ENCODE measurements around the gene DSC1. TPM values are rescaled to one million over a fixed set of nuclear protein-coding genes. Genes with fewer than 3 reads are reported as not detected.

Gene DSC1
- polyA plus RNA-seq, 1 donor (not counting 4 experiments of a cell fraction or from before 2014, with no cell fraction given), result 11.2 TPM

DNA sequence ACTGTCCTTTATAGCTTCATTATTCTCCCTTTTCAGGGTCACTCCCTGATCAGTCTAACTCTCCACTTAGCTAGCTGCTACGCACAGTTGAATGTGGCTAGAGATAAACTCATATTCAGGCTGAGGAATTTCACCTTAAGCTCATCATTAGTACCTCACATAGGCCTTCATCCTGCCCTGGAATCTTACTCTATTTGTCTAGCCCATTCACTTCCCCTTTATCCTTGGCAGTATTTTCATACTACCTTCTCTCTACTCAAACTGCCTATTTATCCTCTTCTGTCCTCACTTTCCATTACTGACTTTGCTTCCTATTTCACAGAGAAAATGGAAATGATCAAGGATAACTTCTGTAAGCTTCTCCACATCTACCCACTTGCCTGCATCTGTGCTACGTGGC, 49.9 kb downstream of the DSC1 start:
- Histone ChIP-seq H3K4me3 (ENCODE audit: control insufficient read depth in 2 of 3, extremely low read depth in 1 of 3, insufficient read depth in 2 of 3, low read depth in 1 of 3, low read length in 3 of 3) (no peak overlapping the region), H4K20me1 (ENCODE audit: control insufficient read depth, extremely low read depth, insufficient read depth, low read length) (no peaks in the 10 kb centered on the region), H3K36me3 (ENCODE audit: control insufficient read depth in 2 of 2, extremely low read depth in 1 of 2, insufficient read depth in 2 of 2, low read length in 2 of 2) (no peaks in the 10 kb centered on the region), H3K79me2 (ENCODE audit: control insufficient read depth, insufficient read depth, low read length) (no peaks in the 10 kb centered on the region), H3K4me2 (ENCODE audit: control insufficient read depth, extremely low read depth, insufficient read depth, low read depth, low read length) (no peak overlapping the region), H3K4me1 (ENCODE audit: control insufficient read depth, extremely low read depth, insufficient read depth, low read length) (no peaks in the 10 kb centered on the region), H3K27ac (ENCODE audit: control insufficient read depth, insufficient read depth, low read length) (no peak overlapping the region), H3K9ac (ENCODE audit: control insufficient read depth, extremely low read depth, insufficient read depth, low read length) (no peak overlapping the region), H3K27me3 (ENCODE audit: control insufficient read depth, extremely low read depth, insufficient read depth, low read length) (no peaks in the 10 kb centered on the region), H3K9me3 (ENCODE audit: control insufficient read depth, low read depth, low read length) (no peaks in the 10 kb centered on the region), H2AFZ (ENCODE audit: control insufficient read depth, low read length) (no peak overlapping the region), H3K9me1 (ENCODE audit: control insufficient read depth, extremely low read depth, insufficient read depth, low read length) (no peaks in the 10 kb centered on the region)
- FAIRE-seq (no peak), DNase-seq (ENCODE audit: low read depth, low spot score) (no peak)
- TF ChIP-seq CTCF (optimal IDR thresholded peaks at IDR 0.05 in 1 of 3, IDR thresholded peaks at IDR 0.05 in 1 of 3, conservative IDR thresholded peaks at IDR 0.05 in 1 of 3; ENCODE audit: extremely low read depth in 1 of 3, insufficient read depth in 2 of 3, low read length in 3 of 3), result no peak
- no peak for TF ChIP-seq EZH2 (IDR thresholded peaks at IDR 0.05; ENCODE audit: low read length)
- dilution Hi-C loops (cut with MboI; ENCODE audit: extremely low pct_ligation_motif_present, low sequenced_read_pairs), result no loop called here

GRCh38 chr18:31105733-31106132, 56.9 kb downstream of the DSC1 start:
- Histone ChIP-seq H3K27ac (ENCODE audit: control insufficient read depth, insufficient read depth, low read length) (no peak overlapping the region), H3K9me1 (ENCODE audit: control insufficient read depth, extremely low read depth, insufficient read depth, low read length) (no peaks in the 10 kb centered on the region), H3K9ac (ENCODE audit: control insufficient read depth, extremely low read depth, insufficient read depth, low read length) (no peak overlapping the region), H2AFZ (ENCODE audit: control insufficient read depth, low read length) (no peak overlapping the region), H4K20me1 (ENCODE audit: control insufficient read depth, extremely low read depth, insufficient read depth, low read length) (no peaks in the 10 kb centered on the region), H3K4me1 (ENCODE audit: control insufficient read depth, extremely low read depth, insufficient read depth, low read length) (peaks cover 20% of the 10 kb centered on the region), H3K9me3 (ENCODE audit: control insufficient read depth, low read depth, low read length) (no peaks in the 10 kb centered on the region), H3K4me3 (ENCODE audit: control insufficient read depth in 2 of 3, extremely low read depth in 1 of 3, insufficient read depth in 2 of 3, low read depth in 1 of 3, low read length in 3 of 3) (no peak overlapping the region), H3K4me2 (ENCODE audit: control insufficient read depth, extremely low read depth, insufficient read depth, low read depth, low read length) (no peak overlapping the region), H3K27me3 (ENCODE audit: control insufficient read depth, extremely low read depth, insufficient read depth, low read length) (no peaks in the 10 kb centered on the region), H3K79me2 (ENCODE audit: control insufficient read depth, insufficient read depth, low read length) (peaks cover 8% of the 10 kb centered on the region), H3K36me3 (ENCODE audit: control insufficient read depth in 2 of 2, extremely low read depth in 1 of 2, insufficient read depth in 2 of 2, low read length in 2 of 2) (no peaks in the 10 kb centered on the region)
- no peak for TF ChIP-seq EZH2 (IDR thresholded peaks at IDR 0.05; ENCODE audit: low read length)
- TF ChIP-seq CTCF (optimal IDR thresholded peaks at IDR 0.05 in 1 of 3, IDR thresholded peaks at IDR 0.05 in 1 of 3, conservative IDR thresholded peaks at IDR 0.05 in 1 of 3; ENCODE audit: extremely low read depth in 1 of 3, insufficient read depth in 2 of 3, low read length in 3 of 3), result no peak
- dilution Hi-C loops (cut with MboI; ENCODE audit: extremely low pct_ligation_motif_present, low sequenced_read_pairs), result no loop called here
- DNase-seq (ENCODE audit: low read depth, low spot score) (no peak), FAIRE-seq (no peak)
